Dendritic cell treated with granulocyte-macrophage colony-stimulating factor and Interleukin-4, amounts not matched to agents 40 ng/mL and 50 ng/mL, for 4 days (primary cell): Measurements from ENCODE around the gene CCDC169.
"Not testable (repeated sequence)": the region's sequence is repeated elsewhere in the genome, so short reads cannot be mapped to it uniquely, and the experiment has no call there.

Source experiments
- H3K27ac Mint-ChIP-seq: one replicate; pipeline ENCODE4 v1.8.0; 2022; ENCODE audit warnings: mild to moderate bottlenecking, mixed read lengths
- H3K27me3 Mint-ChIP-seq: one replicate; pipeline ENCODE4 v1.8.0; 2022; ENCODE audit warnings: mild to moderate bottlenecking, mixed read lengths
- H3K36me3 Mint-ChIP-seq: one replicate; pipeline ENCODE4 v1.8.0; 2022; ENCODE audit warnings: low read depth, mixed read lengths
- H3K4me1 Mint-ChIP-seq: one replicate; pipeline ENCODE4 v1.8.0; 2022; ENCODE audit warnings: low read depth, mixed read lengths
- H3K4me3 Mint-ChIP-seq: one replicate; pipeline ENCODE4 v1.8.0; 2022; ENCODE audit warnings: mild to moderate bottlenecking, moderate library complexity, mixed read lengths
- H3K9me3 Mint-ChIP-seq: one replicate; pipeline ENCODE4 v1.8.0; 2022; ENCODE audit warnings: mixed read lengths
- intact Hi-C: fragments of 100-400 bp; cut with micrococcal nuclease; formaldehyde crosslinking; loops from one replicate; pipeline ENCODE4 v1.15.0; 2022

The CCDC169 gene

DNA sequence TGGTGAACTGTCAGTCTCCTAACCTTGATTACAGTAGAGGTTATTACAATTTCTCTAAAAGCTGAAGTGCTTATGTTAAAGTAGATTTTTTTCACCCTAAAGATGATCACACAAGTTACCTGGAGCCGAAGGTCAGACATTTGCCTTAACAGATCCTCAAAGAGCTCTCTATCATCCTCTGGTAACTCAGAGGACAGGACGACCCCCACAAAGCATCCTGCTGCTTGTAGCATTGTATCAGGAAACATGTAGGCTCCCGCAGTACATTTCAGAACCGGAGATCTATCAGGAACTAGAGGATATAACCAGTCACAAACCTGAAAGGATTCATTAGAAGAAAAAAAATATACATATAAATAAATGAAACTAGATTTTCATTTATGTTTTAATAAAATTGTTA lies 33.7 kb upstream of the CCDC169 start:
- Mint-ChIP-seq H3K27me3 (no peaks in the 10 kb centered on the region), H3K36me3 (peaks cover 78% of the 10 kb centered on the region), H3K27ac (no peak overlapping the region), H3K9me3 (no peaks in the 10 kb centered on the region), H3K4me1 (peaks cover 10% of the 10 kb centered on the region), H3K4me3 (no peak overlapping the region)
- intact Hi-C loops = no loop called here

DNA sequence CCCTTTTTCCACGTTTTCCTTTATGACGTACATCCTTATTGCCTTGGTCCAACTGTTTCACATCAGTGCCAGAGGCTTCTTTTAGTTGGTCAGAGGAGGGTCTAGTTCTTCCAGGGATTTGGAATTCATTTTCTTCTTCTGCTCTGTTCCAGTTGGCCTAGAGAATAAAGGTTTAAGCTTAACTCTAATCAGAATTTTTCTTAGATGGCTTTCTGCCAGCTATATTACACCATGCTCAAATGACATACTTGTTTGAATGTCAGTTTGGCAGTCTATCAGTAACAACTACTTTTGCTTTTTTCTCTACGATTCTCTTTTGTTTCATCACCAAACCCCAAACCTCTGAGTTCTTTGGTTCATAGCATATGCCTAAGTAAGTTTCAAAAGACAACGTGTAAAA lies 31.7 kb upstream of the CCDC169 start:
- H3K36me3 Mint-ChIP-seq = peaks cover 82% of the 10 kb centered on the region
- no peaks in the 10 kb centered on the region for H3K9me3 Mint-ChIP-seq
- intact Hi-C loops = no loop called here
- H3K4me1 Mint-ChIP-seq = peaks cover 10% of the 10 kb centered on the region
- no peak overlapping the region for H3K27ac Mint-ChIP-seq
- no peaks in the 10 kb centered on the region for H3K27me3 Mint-ChIP-seq
- no peak overlapping the region for H3K4me3 Mint-ChIP-seq

DNA sequence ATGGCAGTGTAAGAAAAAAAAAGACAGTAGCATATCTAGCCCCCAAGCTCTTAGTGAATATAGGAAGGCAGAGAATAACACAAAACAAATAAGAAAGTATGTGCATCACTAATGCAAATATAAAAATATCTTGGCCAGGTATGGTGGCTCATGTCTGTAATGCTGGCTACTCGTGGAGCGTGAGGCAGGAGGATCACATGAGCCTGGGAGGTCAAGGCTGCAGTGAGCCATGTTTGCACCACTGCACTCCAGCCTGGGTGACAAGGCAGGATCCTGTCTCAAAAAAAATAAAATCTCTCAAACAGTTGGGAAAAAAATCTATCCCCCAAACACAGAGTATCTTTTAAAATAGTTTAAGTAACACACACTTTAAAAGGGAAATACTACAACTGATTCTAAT lies 31.2 kb upstream of the CCDC169 start:
- Mint-ChIP-seq H3K36me3 (peaks cover 81% of the 10 kb centered on the region), H3K4me1 (peaks cover 5% of the 10 kb centered on the region), H3K4me3 (no peak overlapping the region), H3K9me3 (no peaks in the 10 kb centered on the region), H3K27me3 (no peaks in the 10 kb centered on the region), H3K27ac (no peak overlapping the region)
- intact Hi-C loops = no loop called here

DNA sequence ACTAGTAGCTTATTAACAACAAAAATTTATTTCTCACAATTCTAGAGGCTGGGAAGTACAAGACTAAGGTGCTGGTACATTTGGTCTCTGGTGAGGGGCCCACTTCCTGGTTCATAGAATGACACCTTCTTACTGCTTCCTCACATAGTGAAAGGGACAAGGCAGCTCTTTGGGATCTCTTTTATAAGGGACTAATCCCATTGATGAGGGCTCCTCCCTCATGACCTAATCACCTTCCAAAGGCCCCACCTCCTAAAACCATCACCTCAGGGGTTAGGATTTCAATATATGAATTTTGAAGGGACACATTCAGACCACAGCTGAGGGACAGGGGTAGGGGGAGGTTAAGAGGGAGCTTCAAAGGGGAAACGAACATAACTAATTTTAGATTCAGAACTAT lies 28.3 kb upstream of the CCDC169 start:
- no peak overlapping the region for H3K4me3 Mint-ChIP-seq
- peaks cover 2% of the 10 kb centered on the region for H3K4me1 Mint-ChIP-seq
- intact Hi-C loops = no loop called here
- H3K9me3 Mint-ChIP-seq = no peaks in the 10 kb centered on the region
- peaks cover 96% of the 10 kb centered on the region for H3K36me3 Mint-ChIP-seq
- H3K27ac Mint-ChIP-seq = no peak overlapping the region
- H3K27me3 Mint-ChIP-seq = no peaks in the 10 kb centered on the region

DNA sequence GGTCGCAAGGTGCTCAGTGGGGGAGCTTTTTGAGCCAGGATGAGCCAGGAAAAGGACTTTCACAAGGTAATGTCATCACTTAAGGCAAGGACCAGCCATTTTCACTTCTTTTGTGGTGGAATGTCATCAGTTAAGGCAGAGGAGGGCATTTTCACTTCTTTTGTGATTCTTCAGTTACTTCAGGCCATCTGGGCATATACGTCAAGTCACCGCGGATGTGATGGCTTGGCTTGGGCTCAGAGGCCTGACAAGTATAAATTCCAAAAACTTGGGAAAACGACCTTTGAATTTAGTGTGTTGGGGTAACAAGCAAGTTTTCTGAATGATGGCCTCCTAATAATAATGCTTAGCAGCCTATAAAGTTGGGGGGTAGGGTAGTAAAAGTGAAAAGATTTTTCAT lies 27.3 kb upstream of the CCDC169 start:
- intact Hi-C loops, H3K27ac Mint-ChIP-seq, H3K4me1 Mint-ChIP-seq, H3K9me3 Mint-ChIP-seq, H3K27me3 Mint-ChIP-seq, H3K4me3 Mint-ChIP-seq: not testable (repeated sequence)
- peaks cover 96% of the 10 kb centered on the region for H3K36me3 Mint-ChIP-seq

DNA sequence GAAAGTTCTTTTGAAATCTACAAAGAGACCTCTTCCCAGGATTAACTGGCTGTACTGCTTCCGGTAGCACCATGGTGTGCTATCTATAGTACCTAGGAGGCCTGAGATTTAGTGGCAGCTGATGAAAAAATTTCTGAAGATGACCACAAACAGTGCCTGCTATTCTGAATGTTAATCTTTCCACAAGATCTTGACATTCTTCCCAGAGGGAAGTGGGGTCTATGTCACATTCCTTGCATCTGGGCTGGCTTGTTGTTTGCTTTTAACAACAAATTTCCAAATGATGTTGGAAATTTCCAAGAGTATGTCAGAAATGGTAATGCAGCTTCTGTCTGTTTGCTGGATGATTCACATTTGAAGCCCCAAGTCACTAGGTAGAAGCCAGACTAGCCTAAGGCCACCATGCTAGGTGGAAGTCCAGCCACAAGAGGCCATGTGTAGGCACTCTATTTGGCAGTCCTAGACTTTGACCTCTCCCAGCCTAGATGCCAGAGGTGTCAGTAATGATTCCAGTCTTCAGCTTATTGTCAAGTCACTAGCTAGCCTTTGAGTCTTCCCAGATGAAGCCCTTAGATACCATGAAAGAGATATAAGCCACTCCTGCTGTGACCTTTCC lies 26.4 kb upstream of the CCDC169 start:
- H3K4me3 Mint-ChIP-seq = no peak overlapping the region
- H3K27ac Mint-ChIP-seq = no peak overlapping the region
- peaks cover 98% of the 10 kb centered on the region for H3K36me3 Mint-ChIP-seq
- no peaks in the 10 kb centered on the region for H3K9me3 Mint-ChIP-seq
- peaks cover 7% of the 10 kb centered on the region for H3K4me1 Mint-ChIP-seq
- H3K27me3 Mint-ChIP-seq = no peaks in the 10 kb centered on the region
- intact Hi-C loops = no loop called here

DNA sequence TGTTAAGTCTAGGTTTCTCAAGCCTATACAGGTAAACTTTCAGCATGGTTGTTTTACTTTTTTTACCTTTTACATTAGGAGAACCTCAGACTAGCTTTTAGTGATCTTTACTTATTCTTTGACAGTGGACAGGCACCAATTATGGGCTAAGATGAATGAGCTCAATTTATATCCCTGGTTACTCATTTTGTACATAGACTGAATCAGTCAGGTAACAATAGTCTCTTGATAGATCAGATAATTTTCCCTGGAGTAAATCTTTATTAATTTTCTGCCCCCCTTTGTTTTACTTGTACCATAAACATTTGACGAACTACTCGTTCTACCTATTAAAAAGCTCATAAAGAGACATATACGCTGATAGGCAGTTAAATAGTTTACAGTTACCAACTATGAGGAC lies 25.8 kb upstream of the CCDC169 start:
- intact Hi-C loops = no loop called here
- peaks cover 98% of the 10 kb centered on the region for H3K36me3 Mint-ChIP-seq
- no peaks in the 10 kb centered on the region for H3K27me3 Mint-ChIP-seq
- H3K4me3 Mint-ChIP-seq = no peak overlapping the region
- H3K27ac Mint-ChIP-seq = no peak overlapping the region
- peaks cover 7% of the 10 kb centered on the region for H3K4me1 Mint-ChIP-seq
- no peaks in the 10 kb centered on the region for H3K9me3 Mint-ChIP-seq

DNA sequence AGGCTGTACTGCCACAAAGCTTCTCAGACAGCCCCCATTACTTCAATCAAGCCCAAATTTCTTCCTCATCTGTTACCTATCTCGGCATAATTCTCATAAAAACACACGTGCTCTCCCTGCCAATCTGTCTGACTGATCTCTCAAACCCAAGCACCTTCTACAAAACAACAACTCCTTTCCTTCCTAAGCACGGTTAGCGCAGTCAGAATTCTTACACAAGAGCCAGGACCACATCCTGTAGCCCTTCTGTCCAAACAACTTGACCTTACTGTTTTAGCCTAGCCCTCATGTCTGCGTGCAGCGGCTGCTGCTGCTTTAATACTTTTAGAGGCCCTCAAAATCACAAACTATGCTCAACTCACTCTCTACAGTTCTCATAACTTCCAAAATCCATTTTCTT lies 22.2 kb upstream of the CCDC169 start:
- intact Hi-C loops, H3K4me3 Mint-ChIP-seq, H3K4me1 Mint-ChIP-seq, H3K9me3 Mint-ChIP-seq, H3K27me3 Mint-ChIP-seq: not testable (repeated sequence)
- peaks cover 91% of the 10 kb centered on the region for H3K36me3 Mint-ChIP-seq
- peak overlapping the region; percentile 31 for H3K27ac Mint-ChIP-seq

DNA sequence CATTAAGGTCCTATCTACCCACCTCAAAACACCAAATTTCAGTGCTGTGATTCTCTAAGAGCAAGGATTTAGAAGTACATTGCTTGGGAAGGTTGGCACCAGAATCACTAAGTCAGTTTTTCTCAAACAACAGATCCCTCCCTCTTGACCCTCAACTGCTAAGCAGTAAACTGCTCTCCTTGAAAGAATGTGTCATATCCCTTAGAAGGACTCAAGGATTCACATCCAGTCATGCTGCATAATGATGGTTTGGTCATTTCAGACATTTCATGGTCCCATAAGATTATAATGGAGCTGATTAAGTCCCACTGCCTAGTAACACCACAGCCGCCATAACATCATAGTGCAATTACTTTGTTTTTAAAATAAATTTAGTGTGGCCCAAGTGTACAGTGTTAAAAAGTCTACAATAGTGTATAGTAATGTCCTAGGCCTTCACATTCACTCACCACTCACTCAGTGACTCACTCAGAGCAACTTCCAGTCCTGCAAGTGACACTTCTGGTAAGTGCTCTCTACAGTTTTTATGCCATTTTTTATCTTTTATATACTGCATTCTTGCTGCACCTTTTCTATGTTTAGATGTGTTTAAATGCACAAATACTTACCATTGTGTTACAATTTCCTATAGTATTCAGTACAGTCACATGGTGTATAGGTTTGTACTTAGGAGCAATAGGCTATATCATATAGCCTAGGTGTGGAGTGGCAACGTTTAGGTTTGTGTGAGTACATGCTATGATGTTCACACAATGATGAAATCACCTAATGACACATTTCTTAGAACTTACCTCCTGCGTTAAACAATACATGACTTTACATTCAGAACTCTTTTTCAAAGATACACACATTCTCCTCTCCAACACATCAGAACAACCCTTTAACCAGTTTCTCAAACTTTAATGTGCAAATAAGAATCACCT lies 15.7 kb upstream of the CCDC169 start:
- no peak overlapping the region for H3K27ac Mint-ChIP-seq
- no peaks in the 10 kb centered on the region for H3K9me3 Mint-ChIP-seq
- peaks cover 82% of the 10 kb centered on the region for H3K36me3 Mint-ChIP-seq
- H3K4me1 Mint-ChIP-seq = peaks cover 5% of the 10 kb centered on the region
- no peak overlapping the region for H3K4me3 Mint-ChIP-seq
- intact Hi-C loops = no loop called here
- H3K27me3 Mint-ChIP-seq = no peaks in the 10 kb centered on the region

DNA sequence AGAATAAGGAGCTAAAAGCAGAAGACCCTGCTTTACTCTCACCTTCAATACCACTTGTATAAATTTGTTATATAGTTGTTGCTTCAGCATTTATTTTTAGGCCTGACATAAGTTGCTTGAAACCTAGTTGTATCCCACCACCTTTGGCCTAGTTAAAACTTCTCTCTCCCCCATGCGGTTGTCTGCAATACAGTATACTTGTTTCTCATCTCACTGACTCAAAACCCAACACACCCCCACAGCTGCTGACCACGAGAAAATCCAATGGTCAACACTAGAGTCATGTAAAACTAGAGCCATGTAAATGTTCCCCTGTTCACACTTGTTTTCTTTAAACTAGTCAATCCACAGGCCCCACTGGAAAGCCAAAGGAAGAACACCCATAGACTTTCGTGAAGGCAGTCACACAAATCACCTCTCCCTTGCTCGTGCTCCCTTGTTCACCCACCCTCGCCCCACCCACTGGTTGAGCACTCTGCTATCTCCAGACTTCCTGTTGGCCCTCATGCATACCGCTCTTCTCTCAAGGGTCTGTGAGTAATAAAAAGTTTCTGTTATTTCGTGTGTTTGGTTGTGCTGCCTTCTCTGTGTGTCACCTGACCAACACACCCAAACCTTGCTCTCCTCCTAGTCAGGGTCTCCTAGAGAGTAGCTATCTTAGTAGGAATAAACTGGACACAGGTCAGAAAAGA lies 12.9 kb upstream of the CCDC169 start:
- H3K9me3 Mint-ChIP-seq = no peaks in the 10 kb centered on the region
- H3K27ac Mint-ChIP-seq = no peak overlapping the region
- intact Hi-C loops = no loop called here
- H3K27me3 Mint-ChIP-seq = no peaks in the 10 kb centered on the region
- H3K4me3 Mint-ChIP-seq = no peak overlapping the region
- H3K36me3 Mint-ChIP-seq = peaks cover 60% of the 10 kb centered on the region
- peaks cover 5% of the 10 kb centered on the region for H3K4me1 Mint-ChIP-seq

DNA sequence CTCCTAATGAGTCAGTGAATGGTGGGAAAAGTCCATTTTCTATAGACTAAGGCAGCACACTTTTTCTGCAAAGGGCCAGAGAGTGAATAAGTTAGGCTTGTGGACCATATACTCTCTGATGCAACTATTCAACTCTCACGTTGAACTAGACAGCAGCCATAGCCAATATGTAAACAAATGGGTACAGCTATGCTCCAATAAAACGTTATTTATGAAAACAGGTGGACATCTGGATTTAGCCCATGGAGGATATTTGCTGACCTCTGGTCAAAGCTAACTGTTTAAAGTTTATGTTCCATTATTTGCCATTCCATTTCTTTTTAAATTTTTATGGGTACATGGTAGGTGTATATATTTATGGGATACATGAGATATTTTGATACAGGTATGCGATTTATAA lies 4.7 kb upstream of the CCDC169 start:
- intact Hi-C loops = no loop called here
- H3K36me3 Mint-ChIP-seq = peaks cover 39% of the 10 kb centered on the region
- H3K4me1 Mint-ChIP-seq = peaks cover 15% of the 10 kb centered on the region
- peaks cover 25% of the 10 kb centered on the region for H3K27me3 Mint-ChIP-seq
- H3K27ac Mint-ChIP-seq = no peak overlapping the region
- no peaks in the 10 kb centered on the region for H3K9me3 Mint-ChIP-seq
- no peak overlapping the region for H3K4me3 Mint-ChIP-seq

DNA sequence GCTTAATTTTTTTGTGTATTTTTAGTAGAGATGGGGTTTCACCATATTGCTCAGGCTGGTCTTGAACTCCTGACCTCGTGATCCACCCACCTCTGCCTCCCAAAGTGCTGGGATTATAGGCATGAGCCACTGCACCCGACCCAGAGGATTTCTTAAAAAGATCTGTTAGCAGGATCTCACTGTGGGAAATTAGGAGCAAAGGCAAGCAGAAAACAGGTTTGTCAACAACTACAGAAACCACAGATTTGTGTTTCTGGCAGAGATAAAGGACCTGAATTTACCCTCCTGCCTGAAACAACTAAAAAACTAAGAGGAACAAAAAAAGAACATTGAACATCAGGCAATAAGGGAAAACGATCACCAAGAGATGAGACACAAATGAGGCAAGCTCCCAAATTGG lies 1.9 kb upstream of the CCDC169 start:
- not testable (repeated sequence) for H3K27ac Mint-ChIP-seq, H3K9me3 Mint-ChIP-seq, H3K4me3 Mint-ChIP-seq
- Mint-ChIP-seq H3K27me3 (peaks cover 30% of the 10 kb centered on the region), H3K4me1 (peaks cover 15% of the 10 kb centered on the region), H3K36me3 (peaks cover 31% of the 10 kb centered on the region)
- intact Hi-C loops = loop anchor here (5.0 kb wide), 1 partner anchor 48 kb away; the partner anchor contains the start of gene SPART

DNA sequence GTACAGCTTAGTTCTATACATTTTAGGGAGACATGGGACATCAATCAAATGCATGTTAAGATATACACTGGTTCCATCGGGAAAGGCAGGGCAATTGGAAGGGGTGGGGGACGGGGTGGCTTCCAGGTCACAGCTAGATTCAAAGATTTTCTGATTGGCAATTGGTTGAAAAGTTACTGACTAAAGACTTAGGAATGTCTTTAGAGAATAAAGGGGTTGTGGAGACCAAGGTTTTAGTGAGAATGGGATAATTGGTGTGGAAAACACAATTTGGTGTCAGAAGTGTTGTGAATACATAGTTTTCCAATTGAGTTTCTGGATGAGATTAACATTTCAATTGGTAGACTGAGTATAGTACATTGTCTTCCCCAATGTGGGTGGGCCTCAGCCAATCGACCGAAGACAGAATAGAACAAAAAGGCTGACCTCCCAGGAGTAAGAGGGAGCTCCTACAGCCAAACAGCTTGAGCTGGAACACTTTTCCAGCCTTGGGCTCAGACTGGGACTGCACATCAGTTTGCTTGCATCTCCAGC lies 988 bp upstream of the CCDC169 start:
- intact Hi-C loops = loop anchor here (5.0 kb wide), 1 partner anchor 49 kb away; the partner anchor contains the start of gene SPART
- H3K9me3 Mint-ChIP-seq = no peaks in the 10 kb centered on the region
- no peak overlapping the region for H3K4me3 Mint-ChIP-seq
- H3K27me3 Mint-ChIP-seq = peaks cover 30% of the 10 kb centered on the region
- peaks cover 25% of the 10 kb centered on the region for H3K36me3 Mint-ChIP-seq
- H3K27ac Mint-ChIP-seq = no peak overlapping the region
- peaks cover 15% of the 10 kb centered on the region for H3K4me1 Mint-ChIP-seq

DNA sequence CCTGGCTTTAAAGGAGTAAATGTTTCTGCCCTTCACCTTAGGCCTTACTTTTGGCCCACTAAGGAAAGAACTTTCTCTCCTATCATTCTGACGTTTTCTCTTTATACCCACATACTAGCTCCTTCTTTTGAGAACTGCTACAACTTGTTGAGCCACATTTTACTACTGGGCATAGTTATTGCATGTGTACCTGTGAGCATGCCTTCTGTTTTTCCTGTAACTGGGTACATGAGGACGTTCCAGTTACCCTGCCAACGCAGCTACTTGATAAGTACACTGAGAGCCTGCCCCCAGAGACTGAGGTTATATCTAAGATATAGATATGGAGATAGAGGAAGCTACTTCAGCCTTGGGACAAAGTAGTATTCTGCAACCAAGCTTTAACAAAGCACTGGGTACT lies 3.5 kb downstream of the CCDC169 start:
- H3K4me3 Mint-ChIP-seq = no peak overlapping the region
- peaks cover 20% of the 10 kb centered on the region for H3K27me3 Mint-ChIP-seq
- intact Hi-C loops = no loop called here
- peaks cover 15% of the 10 kb centered on the region for H3K4me1 Mint-ChIP-seq
- H3K36me3 Mint-ChIP-seq = peaks cover 6% of the 10 kb centered on the region
- H3K27ac Mint-ChIP-seq = no peak overlapping the region
- no peaks in the 10 kb centered on the region for H3K9me3 Mint-ChIP-seq
